Fibroblast of pulmonary artery (primary cell): Measurements from ENCODE around the gene ZNF154.

Experiments
- DNase-seq: peaks from one replicate; pipeline ENCODE4 v3.0.0-alpha.2; 2010; ENCODE audit warnings: low read depth
- H3K4me3 ChIP-seq: replicated peaks from 2 replicates; pipeline ENCODE4 v1.5.1; 2011; ENCODE audit warnings: low read depth, mild to moderate bottlenecking, control low read depth, low read length, moderate library complexity
- TF ChIP-seq, protein P1 (sequence below): IDR thresholded peaks from 2 replicates; pipeline ENCODE4 v1.5.1; 2011; ENCODE audit warnings: mild to moderate bottlenecking, control low read depth, low read length, inconsistent platforms; ENCODE audit errors: missing control alignments

Gene ZNF154

DNA sequence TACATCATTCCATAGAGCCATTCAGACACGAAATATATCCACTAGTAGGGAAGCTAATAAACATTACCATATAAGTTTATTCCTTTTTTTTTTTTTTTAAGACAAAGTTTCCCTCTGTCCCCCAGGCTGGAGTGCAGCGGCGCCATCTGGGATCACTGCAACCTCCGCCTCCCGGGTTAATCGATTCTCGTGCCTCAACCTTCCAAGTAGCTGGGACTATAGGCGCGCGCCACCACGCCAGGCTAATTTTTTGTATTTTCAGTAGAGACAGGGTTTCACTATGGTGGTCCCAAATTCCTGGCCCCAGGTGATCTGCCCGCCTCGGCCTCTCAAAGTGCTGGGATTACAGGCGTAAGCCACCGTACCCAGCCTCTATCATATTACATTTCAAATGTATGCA lies 612 bp upstream of the ZNF154 start:
- H3K4me3 ChIP-seq, result peak overlapping the region; percentile 87
- TF ChIP-seq, protein P1, sequence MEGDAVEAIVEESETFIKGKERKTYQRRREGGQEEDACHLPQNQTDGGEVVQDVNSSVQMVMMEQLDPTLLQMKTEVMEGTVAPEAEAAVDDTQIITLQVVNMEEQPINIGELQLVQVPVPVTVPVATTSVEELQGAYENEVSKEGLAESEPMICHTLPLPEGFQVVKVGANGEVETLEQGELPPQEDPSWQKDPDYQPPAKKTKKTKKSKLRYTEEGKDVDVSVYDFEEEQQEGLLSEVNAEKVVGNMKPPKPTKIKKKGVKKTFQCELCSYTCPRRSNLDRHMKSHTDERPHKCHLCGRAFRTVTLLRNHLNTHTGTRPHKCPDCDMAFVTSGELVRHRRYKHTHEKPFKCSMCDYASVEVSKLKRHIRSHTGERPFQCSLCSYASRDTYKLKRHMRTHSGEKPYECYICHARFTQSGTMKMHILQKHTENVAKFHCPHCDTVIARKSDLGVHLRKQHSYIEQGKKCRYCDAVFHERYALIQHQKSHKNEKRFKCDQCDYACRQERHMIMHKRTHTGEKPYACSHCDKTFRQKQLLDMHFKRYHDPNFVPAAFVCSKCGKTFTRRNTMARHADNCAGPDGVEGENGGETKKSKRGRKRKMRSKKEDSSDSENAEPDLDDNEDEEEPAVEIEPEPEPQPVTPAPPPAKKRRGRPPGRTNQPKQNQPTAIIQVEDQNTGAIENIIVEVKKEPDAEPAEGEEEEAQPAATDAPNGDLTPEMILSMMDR, result no peak
- no peak for DNase-seq

GRCh38 chr19:57706346-57706745 lies 2.7 kb downstream of the ZNF154 start:
- TF ChIP-seq, protein P1, result no peak
- no peak overlapping the region for H3K4me3 ChIP-seq
- no peak for DNase-seq

- DNase-seq, result no peak
- TF ChIP-seq, protein P1, result no peak
- H3K4me3 ChIP-seq, result no peak overlapping the region
Measured at GRCh38 chr19:57701625-57702024, 7.4 kb downstream of the ZNF154 start.

GRCh38 chr19:57689750-57690149 lies 19.3 kb downstream of the ZNF154 start:
- TF ChIP-seq, protein P1, result no peak
- no peak overlapping the region for H3K4me3 ChIP-seq
- no peak for DNase-seq

DNA sequence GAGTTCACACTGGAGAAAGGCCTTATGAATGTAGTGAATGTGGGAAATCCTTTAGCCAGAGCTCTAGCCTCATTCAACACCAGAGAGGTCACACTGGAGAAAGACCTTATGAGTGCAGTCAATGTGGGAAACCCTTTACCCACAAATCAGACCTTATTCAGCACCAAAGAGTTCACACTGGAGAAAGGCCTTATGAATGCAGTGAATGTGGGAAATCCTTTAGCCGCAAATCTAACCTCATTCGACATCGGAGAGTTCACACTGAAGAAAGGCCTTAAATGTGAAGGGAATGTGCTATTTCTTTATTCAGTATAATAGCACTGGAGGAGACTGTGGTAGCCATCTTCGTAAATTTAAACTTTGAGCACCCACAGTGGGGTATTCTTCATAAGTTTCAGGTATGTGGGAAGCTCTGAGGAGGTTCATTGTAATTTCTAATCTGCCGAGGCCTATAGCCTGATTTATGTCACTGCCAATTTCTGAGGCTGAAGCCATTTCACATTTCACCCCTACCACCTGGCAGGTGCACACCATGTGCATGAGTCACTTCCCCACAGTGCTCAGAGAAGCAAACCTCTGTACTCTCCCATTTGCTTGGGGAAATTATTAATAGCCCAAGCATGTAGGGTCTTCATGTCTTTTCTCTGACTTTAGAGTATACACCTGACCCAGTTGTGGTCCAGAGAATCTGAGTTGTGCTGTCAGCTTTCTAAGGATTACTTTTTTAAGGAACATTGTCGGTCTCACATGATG lies 20.8 kb downstream of the ZNF154 start:
- no peak overlapping the region for H3K4me3 ChIP-seq
- no peak for DNase-seq

DNA sequence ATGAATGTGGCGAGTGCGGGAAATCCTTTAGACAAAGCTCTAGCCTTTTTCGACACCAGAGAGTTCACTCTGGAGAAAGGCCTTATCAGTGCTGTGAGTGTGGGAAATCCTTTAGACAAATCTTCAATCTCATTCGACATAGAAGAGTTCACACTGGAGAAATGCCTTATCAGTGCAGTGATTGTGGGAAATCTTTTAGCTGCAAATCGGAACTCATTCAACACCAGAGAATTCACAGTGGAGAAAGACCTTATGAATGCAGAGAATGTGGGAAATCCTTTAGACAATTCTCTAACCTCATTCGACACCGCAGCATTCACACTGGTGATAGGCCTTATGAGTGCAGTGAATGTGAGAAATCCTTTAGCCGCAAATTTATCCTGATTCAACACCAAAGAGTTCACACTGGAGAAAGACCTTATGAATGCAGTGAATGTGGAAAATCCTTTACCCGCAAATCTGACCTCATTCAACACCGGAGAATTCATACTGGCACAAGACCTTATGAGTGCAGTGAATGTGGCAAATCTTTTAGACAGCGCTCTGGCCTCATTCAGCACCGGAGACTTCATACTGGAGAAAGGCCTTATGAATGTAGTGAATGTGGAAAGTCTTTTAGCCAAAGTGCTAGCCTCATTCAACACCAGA lies 21.5 kb downstream of the ZNF154 start:
- H3K4me3 ChIP-seq, result no peak overlapping the region
- TF ChIP-seq, protein P1, result no peak
- no peak for DNase-seq

More for the DNA sequence above, 20.8 kb downstream of the ZNF154 start:
- TF ChIP-seq, protein P1, result no peak
